ENCODE results near the gene PSAPL1. TPM values are rescaled to one million over a fixed set of nuclear protein-coding genes. Genes with fewer than 3 reads are reported as not detected.
A peak's percentile ranks its signal among the peaks of the same experiment; 100 is the strongest.

Gene PSAPL1
- total RNA-seq, 1 donor from 2014 or later = not detected

DNA sequence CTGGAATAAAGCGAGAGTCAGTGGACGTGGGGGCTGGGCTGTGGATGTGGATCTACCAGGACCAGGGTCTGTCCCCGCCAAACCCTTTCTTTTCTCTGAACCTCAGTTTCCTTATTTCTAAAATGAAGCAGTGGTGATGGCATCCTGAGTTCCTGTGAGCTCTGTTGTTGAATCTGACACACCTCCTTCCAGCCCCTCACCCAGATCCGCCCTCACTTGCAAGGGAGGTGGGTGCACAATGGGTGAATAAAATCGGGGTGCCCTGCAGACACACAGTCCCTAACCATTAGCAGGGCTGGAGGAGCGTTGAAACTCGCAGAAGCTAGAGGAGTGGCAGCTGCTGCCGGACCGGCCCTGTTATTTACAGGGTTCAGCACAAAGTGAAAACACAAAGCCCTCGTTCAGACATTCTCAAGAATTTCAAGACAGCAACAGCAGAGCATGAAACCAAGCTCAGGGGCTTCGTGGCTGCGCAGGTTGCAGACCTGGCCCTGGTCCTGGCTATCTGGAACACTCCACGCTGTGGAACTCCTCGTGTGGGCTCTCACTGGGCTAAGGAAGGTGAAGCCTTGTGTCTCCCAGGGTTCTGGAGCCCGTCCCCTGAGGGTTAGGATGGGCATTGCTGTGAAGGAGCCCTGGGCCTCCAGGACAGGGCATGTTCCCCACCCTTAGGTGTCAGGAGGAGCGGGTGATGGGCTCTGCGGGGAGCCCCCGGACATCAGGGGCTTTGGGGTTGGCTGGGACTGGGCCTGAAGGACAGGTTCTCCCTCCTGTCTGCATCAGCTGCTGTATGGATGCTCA is 42.9 kb downstream of the PSAPL1 start:
- TF ChIP-seq CTCF (IDR thresholded peaks at IDR 0.05) = no peak

GRCh38 chr4:7390906-7391636 is 43.7 kb downstream of the PSAPL1 start:
- no peaks in the 10 kb centered on the region for H3K4me1 ChIP-seq
- no peak for TF ChIP-seq CTCF (IDR thresholded peaks at IDR 0.05)
- no peak overlapping the region for H3K27ac ChIP-seq
- H3K4me3 ChIP-seq = no peak overlapping the region
- no peaks in the 10 kb centered on the region for H3K27me3 ChIP-seq (ENCODE audit: low read depth)
- intact Hi-C loops (cut with DNase I) = no loop called here
- H3K9me3 ChIP-seq = no peaks in the 10 kb centered on the region
- no peaks in the 10 kb centered on the region for H3K36me3 ChIP-seq
- peak; percentile 20 for DNase-seq
- no peak for ATAC-seq

More for the DNA sequence above, 42.9 kb downstream of the PSAPL1 start:
- Histone ChIP-seq H3K9me3 (no peaks in the 10 kb centered on the region), H3K27ac (no peak overlapping the region), H3K27me3 (ENCODE audit: low read depth) (no peaks in the 10 kb centered on the region), H3K4me3 (no peak overlapping the region), H3K36me3 (no peaks in the 10 kb centered on the region), H3K4me1 (no peaks in the 10 kb centered on the region)
- no peak for DNase-seq
- intact Hi-C loops (cut with DNase I) = no loop called here
- ATAC-seq = no peak

DNA sequence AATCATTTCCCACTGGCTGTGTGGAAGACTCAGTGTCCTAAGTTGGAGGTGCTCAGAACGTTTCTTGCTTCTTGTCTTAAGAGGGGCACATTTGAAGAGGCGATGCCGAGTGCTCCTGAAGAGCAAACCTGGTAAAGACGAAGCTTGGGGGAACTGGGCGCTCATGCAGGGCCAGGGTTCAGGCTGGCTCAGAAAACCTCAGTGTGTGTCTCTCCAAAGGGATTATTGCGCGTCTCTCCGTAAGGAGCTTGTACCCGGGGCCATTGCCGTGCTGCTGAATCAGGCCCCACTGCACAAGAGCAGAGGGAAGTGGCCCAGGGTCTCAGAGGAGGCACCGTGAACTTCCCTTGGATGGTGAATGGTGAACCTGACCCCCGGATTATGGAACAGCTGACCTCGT is 44.4 kb downstream of the PSAPL1 start:
- intact Hi-C loops (cut with DNase I) = no loop called here
- Histone ChIP-seq H3K4me3 (no peak overlapping the region), H3K4me1 (no peaks in the 10 kb centered on the region), H3K9me3 (no peaks in the 10 kb centered on the region), H3K27me3 (ENCODE audit: low read depth) (no peaks in the 10 kb centered on the region), H3K27ac (no peak overlapping the region), H3K36me3 (no peaks in the 10 kb centered on the region)
- no peak for DNase-seq
- ATAC-seq = no peak
- no peak for TF ChIP-seq CTCF (IDR thresholded peaks at IDR 0.05)

DNA sequence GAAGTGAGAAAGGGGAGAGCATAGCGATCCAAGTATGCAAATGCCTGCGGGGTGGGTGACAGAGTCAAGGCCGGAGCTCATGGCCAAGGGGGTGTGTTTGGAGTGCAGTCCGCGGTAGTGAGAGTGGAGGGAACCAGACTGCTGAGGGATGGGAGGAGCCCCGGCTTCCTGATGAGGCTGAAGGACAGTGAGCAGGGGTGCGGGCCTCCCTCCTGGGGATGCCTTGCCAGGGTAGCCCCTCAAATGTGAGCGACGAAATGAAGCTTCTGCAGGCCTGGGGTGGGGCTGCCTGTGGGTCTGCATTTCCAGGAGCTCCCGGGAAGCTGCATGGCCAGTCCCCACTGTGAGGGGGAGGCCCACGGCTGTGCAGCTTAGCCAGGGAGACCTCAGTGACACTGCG is 45.0 kb downstream of the PSAPL1 start:
- TF ChIP-seq CTCF (IDR thresholded peaks at IDR 0.05) = no peak
- Histone ChIP-seq H3K36me3 (no peaks in the 10 kb centered on the region), H3K4me3 (no peak overlapping the region), H3K27ac (no peak overlapping the region), H3K9me3 (no peaks in the 10 kb centered on the region), H3K27me3 (ENCODE audit: low read depth) (no peaks in the 10 kb centered on the region), H3K4me1 (no peaks in the 10 kb centered on the region)
- ATAC-seq = no peak
- intact Hi-C loops (cut with DNase I) = no loop called here
- DNase-seq = peak; percentile 32

- H3K27ac ChIP-seq = no peak overlapping the region
- no peaks in the 10 kb centered on the region for H3K36me3 ChIP-seq
- intact Hi-C loops (cut with DNase I) = no loop called here
- no peaks in the 10 kb centered on the region for H3K9me3 ChIP-seq
- H3K27me3 ChIP-seq (ENCODE audit: low read depth) = no peaks in the 10 kb centered on the region
- DNase-seq (peak; percentile 44), ATAC-seq (no peak)
- no peak for TF ChIP-seq CTCF (IDR thresholded peaks at IDR 0.05)
- no peaks in the 10 kb centered on the region for H3K4me1 ChIP-seq
- no peak overlapping the region for H3K4me3 ChIP-seq
Measured at GRCh38 chr4:7389101-7389701, 45.5 kb downstream of the PSAPL1 start.

Data from lower lobe of right lung (tissue), 2 donors.